GM12878 (cell line): ENCODE data around the gene TRIM60. TPM values are rescaled to one million over a fixed set of nuclear protein-coding genes. Genes with fewer than 3 reads are reported as not detected.

Experiments
- ATAC-seq: fragments of 200-7000 bp; cut with Tn5 transposase; 3 replicates; pipeline ENCODE4 v1.9.1; 2020; ENCODE audit warnings: mild to moderate bottlenecking, moderate library complexity
- BruUV-seq: library from RNA; stranded (reverse); fragments of 400-500 nt; replicated peaks from 2 replicates; lab custom pipeline; 2021; lab: Mats Ljungman, UMichigan
- CTCF ChIA-PET: fragments of 300-600 bp; sonication (Branson Sonifier 250); formaldehyde crosslinking; extraction: SDS; loops from one replicate; lab custom pipeline; 2021; ENCODE audit warnings: inconsistent platforms; lab: Yijun Ruan, JAX
- POLR2A ChIA-PET: fragments of 350-600 bp; formaldehyde crosslinking; extraction: SDS; loops from one replicate; lab custom pipeline; 2021; ENCODE audit warnings: inconsistent platforms; lab: Charles Lee
- RAD21 ChIA-PET: fragments of 300-600 bp; sonication (Branson Sonifier 250); formaldehyde crosslinking; loops from one replicate; lab custom pipeline; 2023; ENCODE audit warnings: antibody characterized with exemption; ENCODE audit not compliant: unreplicated experiment; lab: Charles Lee
- SMC1A ChIA-PET: fragments of 300-600 bp; sonication (Branson Sonifier 250); formaldehyde crosslinking; loops from one replicate; lab custom pipeline; 2023; ENCODE audit not compliant: unreplicated experiment, uncharacterized antibody; lab: Charles Lee
- DNase-seq: peaks from one replicate; pipeline ENCODE4 v3.0.0-alpha.2; 2011; ENCODE audit warnings: low read depth, low spot score
- FAIRE-seq: peaks from 3 replicates; lab custom pipeline; 2011; peaks lifted over from hg19 to GRCh38; lab: Jason Lieb, UNC
- H2AFZ ChIP-seq: 2 replicates; pipeline ENCODE4 v1.6.0; 2011; ENCODE audit warnings: low read depth, low read length, control low read depth; ENCODE audit not compliant: control insufficient read depth
- H3K27ac ChIP-seq: 2 replicates; pipeline ENCODE4 v1.5.1; 2011; ENCODE audit warnings: control low read depth; ENCODE audit not compliant: control insufficient read depth, insufficient read depth
- H3K27me3 ChIP-seq, 2 experiments: replicated peaks in 1 of 2; 2 replicates each; pipeline versions ENCODE4 v1.6.0 to v1.6.1; 2011; ENCODE audit warnings: low read length in 1 of 2; ENCODE audit not compliant: control insufficient read depth in 2 of 2, insufficient read depth in 2 of 2
- H3K36me3 ChIP-seq, 2 experiments: 2 replicates each; pipeline ENCODE4 v1.5.1; 2011; ENCODE audit warnings: low read length in 1 of 2; ENCODE audit not compliant: control insufficient read depth in 2 of 2, insufficient read depth in 2 of 2
- H3K4me1 ChIP-seq: 2 replicates; pipeline ENCODE4 v1.6.1; 2011; ENCODE audit warnings: mild to moderate bottlenecking, low read length, moderate library complexity, mixed read lengths; ENCODE audit not compliant: control insufficient read depth, insufficient read depth
- H3K4me2 ChIP-seq: 2 replicates; pipeline ENCODE4 v1.6.0; 2011; ENCODE audit warnings: control low read depth; ENCODE audit not compliant: control insufficient read depth, insufficient read depth
- H3K4me3 ChIP-seq: fragments of 200-600 bp; sonication (generic); 2 replicates; pipeline ENCODE4 v1.5.1; 2016
- H3K79me2 ChIP-seq: 2 replicates; pipeline ENCODE4 v1.6.0; 2011; ENCODE audit warnings: low read length; ENCODE audit not compliant: control insufficient read depth, insufficient read depth
- H3K9ac ChIP-seq: 2 replicates; pipeline ENCODE4 v1.8.0; 2011; ENCODE audit warnings: low read length, control low read depth, mixed read lengths; ENCODE audit not compliant: control insufficient read depth, insufficient read depth
- H3K9me3 ChIP-seq: replicated peaks from 3 replicates; pipeline ENCODE4 v1.5.1; 2011; ENCODE audit warnings: mild to moderate bottlenecking, low read length; ENCODE audit not compliant: control insufficient read depth, insufficient read depth
- H4K20me1 ChIP-seq: 2 replicates; pipeline ENCODE4 v1.6.0; 2011; ENCODE audit not compliant: control insufficient read depth, insufficient read depth
- BMI1 ChIP-seq: fragments of 450-650 bp; IDR thresholded peaks from 2 replicates; pipeline ENCODE4 v1.6.1; 2016; ENCODE audit warnings: mild to moderate bottlenecking, moderate library complexity, borderline replicate concordance
- CREM ChIP-seq: IDR thresholded peaks from 2 replicates; pipeline ENCODE4 v1.6.1; 2014; ENCODE audit warnings: antibody characterized with exemption, low read depth
- CUX1 ChIP-seq: IDR thresholded peaks from 2 replicates; pipeline ENCODE4 v1.6.1; 2012; ENCODE audit warnings: improper control_type of control experiment, low read depth, low read length; ENCODE audit not compliant: insufficient replicate concordance
- DPF2 ChIP-seq: fragments of 450-650 bp; IDR thresholded peaks from 2 replicates; pipeline ENCODE4 v1.6.1; 2017; ENCODE audit warnings: mild to moderate bottlenecking
- ELK1 ChIP-seq: IDR thresholded peaks from 2 replicates; pipeline ENCODE4 v1.6.1; 2012; ENCODE audit warnings: low read depth, low read length, improper control_type of control experiment
- ETV6 ChIP-seq, 2 experiments: fragments of 450-650 bp in 1 of 2; IDR thresholded peaks in 1 of 2; conservative IDR thresholded peaks in 1 of 2; 2 replicates each; pipeline ENCODE4 v1.6.1; 2014; ENCODE audit warnings: antibody characterized with exemption in 1 of 2, borderline replicate concordance in 1 of 2, low read depth in 1 of 2, mild to moderate bottlenecking in 1 of 2, moderate library complexity in 1 of 2
- MEF2A ChIP-seq: IDR thresholded peaks from 2 replicates; pipeline ENCODE4 v1.6.1; 2011; ENCODE audit warnings: low read depth, mild to moderate bottlenecking, low read length, moderate library complexity; ENCODE audit not compliant: insufficient read depth
- MYB ChIP-seq: fragments of 150-350 bp; IDR thresholded peaks from 2 replicates; pipeline ENCODE4 v1.6.1; 2014; ENCODE audit warnings: mild to moderate bottlenecking, low read depth, low read length, borderline replicate concordance
- NKRF ChIP-seq: fragments of 450-650 bp; conservative IDR thresholded peaks from 2 replicates; pipeline ENCODE4 v1.6.1; 2017; ENCODE audit warnings: mild to moderate bottlenecking, moderate library complexity
- RAD21 ChIP-seq: IDR thresholded peaks from 2 replicates; pipeline ENCODE4 v1.6.1; 2011; ENCODE audit warnings: mild to moderate bottlenecking, low read depth, low read length, moderate library complexity; ENCODE audit not compliant: insufficient read depth
- ZNF207 ChIP-seq: fragments of 450-650 bp; IDR thresholded peaks from 2 replicates; pipeline ENCODE4 v1.6.1; 2014; ENCODE audit warnings: antibody characterized with exemption, mild to moderate bottlenecking, borderline replicate concordance
- ZNF384 ChIP-seq: IDR thresholded peaks from 2 replicates; pipeline ENCODE4 v1.6.1; 2012; ENCODE audit warnings: low read depth, mild to moderate bottlenecking, low read length, improper control_type of control experiment, borderline replicate concordance
- WGBS: methylation state at CpG from one replicate; pipeline ENCODE4 v1.1.6; 2016; ENCODE audit warnings: low lambda C conversion rate; ENCODE audit not compliant: insufficient replicate concordance, insufficient coverage; ENCODE audit errors: missing lambda C conversion rate; 5-methylcytosine and 5-hydroxymethylcytosine counted together
- in situ Hi-C: fragments of 300-500 bp; cut with MboI; formaldehyde crosslinking; loops from 9 replicates; pipeline ENCODE4 v1.14.3; 2018; ENCODE audit warnings: mixed read lengths
- intact Hi-C: fragments of 100-400 bp; cut with micrococcal nuclease; formaldehyde crosslinking; loops from one replicate; pipeline ENCODE4 v1.14.2; 2022; ENCODE audit not compliant: unreplicated experiment
- polyA plus RNA-seq, 11 experiments: library from polyadenylated mRNA; depleted of rRNA in 4 of 11; unstranded in 6 of 11; stranded (reverse) in 5 of 11; fragments of >200 nt; fragmentation: Nextera tagmentation in 4 of 11; fragmentation: Illumina TruSeq in 1 of 11; extraction: Ambion mirVana in 4 of 11; extraction: Trizol in 1 of 11; gene quantifications; 1 replicate in 1 of 11; 2 replicates in 10 of 11; pipeline versions ENCODE4 v1.2.1 to v1.2.3, GENCODE V29; 2011 to 2016; ENCODE audit warnings: inconsistent platforms in 2 of 11, missing spikeins in 2 of 11, low read depth in 1 of 11
- total RNA-seq, 4 experiments: library from RNA; depleted of rRNA in 3 of 4; stranded (reverse); fragments of >200 nt in 3 of 4; fragmentation: Illumina TruSeq in 1 of 4; extraction: Trizol in 1 of 4; gene quantifications; 2 replicates each; pipeline versions ENCODE4 v1.2.1 to v1.2.3, GENCODE V29; 2013 to 2021

Gene TRIM60
- total and polyA plus RNA-seq, 10 of the 15 experiments (the other 5 are each of a cell fraction or from before 2014, with no cell fraction given), result not detected

GRCh38 chr4:165085946-165086345 lies 54.1 kb downstream of the TRIM60 start (continued):
- TF ChIP-seq NKRF (no peak), ZNF207 (no peak)
- TF ChIP-seq, all 136 proteins: peak for 0

DNA sequence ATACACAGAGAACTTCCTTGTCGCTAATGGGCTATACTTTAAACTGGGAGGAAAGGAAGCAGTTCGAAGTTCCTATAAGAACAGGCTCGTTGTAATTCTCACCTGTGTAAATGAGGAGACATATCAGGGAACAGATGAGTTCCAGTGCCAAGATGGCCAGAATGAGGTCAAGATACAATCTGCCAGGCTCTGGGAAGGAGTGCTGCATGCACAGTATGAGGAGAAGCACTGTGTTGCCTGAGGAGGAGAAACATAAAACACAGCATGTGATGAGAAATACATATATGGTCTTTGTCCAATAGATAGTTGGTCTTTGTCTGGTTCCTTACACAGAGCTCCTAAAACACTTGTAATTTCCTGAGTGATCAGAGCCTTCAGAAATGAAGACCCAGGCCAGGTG lies 56.6 kb downstream of the TRIM60 start:
- H3K9me3 ChIP-seq, result no peaks in the 10 kb centered on the region
- no peaks in the 10 kb centered on the region for H3K4me1 ChIP-seq
- no peak overlapping the region for H3K27ac ChIP-seq
- H3K36me3 ChIP-seq, result peaks cover 0 to 6% of the 10 kb centered on the region in 2 experiments; a peak in 2 of 4 replicates
- 81% methylated on average over 3 of the region's 3 CpGs for WGBS
- H3K4me3 ChIP-seq, result no peak overlapping the region
- no peak overlapping the region for H3K4me2 ChIP-seq
- no peaks in the 10 kb centered on the region for H3K79me2 ChIP-seq
- H4K20me1 ChIP-seq, result no peaks in the 10 kb centered on the region
- ChIA-PET RAD21 (no interaction called here), CTCF (no interaction called here), POLR2A (no interaction called here), SMC1A (no interaction called here)
- intact Hi-C loops (no loop called here), in situ Hi-C loops (no loop called here)
- DNase-seq (no peak), FAIRE-seq (no peak), ATAC-seq (no peak)
- TF ChIP-seq RAD21, result no peak
- no peak for TF ChIP-seq ETV6 (conservative IDR thresholded peaks at IDR 0.05 in 1 of 2, IDR thresholded peaks at IDR 0.05 in 1 of 2; ENCODE audit: borderline replicate concordance in 1 of 2, low read depth in 1 of 2)
- no peak for TF ChIP-seq CREM
- TF ChIP-seq CUX1, result no peak
- no peak for TF ChIP-seq ELK1
- TF ChIP-seq DPF2, result no peak
- TF ChIP-seq BMI1, result no peak
- no peak for TF ChIP-seq ZNF384
- TF ChIP-seq MYB, result no peak
- TF ChIP-seq MEF2A, result no peak
- BruUV-seq, result no TSS peak
- no peak overlapping the region for H2AFZ ChIP-seq
- H3K9ac ChIP-seq, result no peak overlapping the region
- no peaks in the 10 kb centered on the region for H3K27me3 ChIP-seq
